HG03521 (cell line): ENCODE data around the gene RAD51B.

ENCODE experiments used
- ATAC-seq: cut with Tn5 transposase; IDR thresholded peaks from one replicate; pipeline ENCODE4 v1.9.1; 2021; ENCODE audit warnings: mild to moderate bottlenecking, moderate library complexity; ENCODE audit not compliant: unreplicated experiment

The RAD51B gene

GRCh38 chr14:68552075-68552474, 732.5 kb downstream of the RAD51B start:
- ATAC-seq, result no peak

GRCh38 chr14:68552602-68553001, 733.0 kb downstream of the RAD51B start:
- ATAC-seq, result no peak

GRCh38 chr14:68553311-68553710, 733.7 kb downstream of the RAD51B start:
- no peak for ATAC-seq

- no peak for ATAC-seq
These were observed 734.7 kb downstream of the RAD51B start for GRCh38 chr14:68554231-68554630.

- no peak for ATAC-seq
These were observed 736.7 kb downstream of the RAD51B start for GRCh38 chr14:68556253-68556652.

GRCh38 chr14:68557648-68558047, 738.1 kb downstream of the RAD51B start:
- no peak for ATAC-seq

GRCh38 chr14:68558096-68558495, 738.5 kb downstream of the RAD51B start:
- no peak for ATAC-seq

GRCh38 chr14:68559949-68560348, 740.4 kb downstream of the RAD51B start:
- ATAC-seq, result no peak

- ATAC-seq, result no peak
These were observed 742.0 kb downstream of the RAD51B start for GRCh38 chr14:68561531-68562007.

- no peak for ATAC-seq
These were observed 743.3 kb downstream of the RAD51B start for GRCh38 chr14:68562911-68563250.

- no peak for ATAC-seq
These were observed 743.9 kb downstream of the RAD51B start for GRCh38 chr14:68563251-68564131.

GRCh38 chr14:68564191-68564825, 744.7 kb downstream of the RAD51B start:
- ATAC-seq, result no peak

- no peak for ATAC-seq
These were observed 745.5 kb downstream of the RAD51B start for GRCh38 chr14:68564826-68565759.

GRCh38 chr14:68566075-68566474, 746.5 kb downstream of the RAD51B start:
- no peak for ATAC-seq

- no peak for ATAC-seq
These were observed 749.6 kb downstream of the RAD51B start for GRCh38 chr14:68568907-68569897.

- ATAC-seq, result no peak
These were observed 750.4 kb downstream of the RAD51B start for GRCh38 chr14:68569970-68570409.

GRCh38 chr14:68571114-68571591, 751.6 kb downstream of the RAD51B start:
- no peak for ATAC-seq

- ATAC-seq, result no peak
These were observed 752.4 kb downstream of the RAD51B start for GRCh38 chr14:68571928-68572525.

- ATAC-seq, result no peak
These were observed 753.5 kb downstream of the RAD51B start for GRCh38 chr14:68573126-68573525.
